ENCODE results near the gene PCCB. TPM values are rescaled to one million over a fixed set of nuclear protein-coding genes. Genes with fewer than 3 reads are reported as not detected.
"Not testable (repeated sequence)": the region's sequence is repeated elsewhere in the genome, so short reads cannot be mapped to it uniquely, and the experiment has no call there.

Gene PCCB
- total RNA-seq, 2 experiments from 2014 or later, result 61.5 to 61.8 TPM

GRCh38 chr3:136267235-136267634 is 17.1 kb downstream of the PCCB start:
- TF ChIP-seq, protein P1, sequence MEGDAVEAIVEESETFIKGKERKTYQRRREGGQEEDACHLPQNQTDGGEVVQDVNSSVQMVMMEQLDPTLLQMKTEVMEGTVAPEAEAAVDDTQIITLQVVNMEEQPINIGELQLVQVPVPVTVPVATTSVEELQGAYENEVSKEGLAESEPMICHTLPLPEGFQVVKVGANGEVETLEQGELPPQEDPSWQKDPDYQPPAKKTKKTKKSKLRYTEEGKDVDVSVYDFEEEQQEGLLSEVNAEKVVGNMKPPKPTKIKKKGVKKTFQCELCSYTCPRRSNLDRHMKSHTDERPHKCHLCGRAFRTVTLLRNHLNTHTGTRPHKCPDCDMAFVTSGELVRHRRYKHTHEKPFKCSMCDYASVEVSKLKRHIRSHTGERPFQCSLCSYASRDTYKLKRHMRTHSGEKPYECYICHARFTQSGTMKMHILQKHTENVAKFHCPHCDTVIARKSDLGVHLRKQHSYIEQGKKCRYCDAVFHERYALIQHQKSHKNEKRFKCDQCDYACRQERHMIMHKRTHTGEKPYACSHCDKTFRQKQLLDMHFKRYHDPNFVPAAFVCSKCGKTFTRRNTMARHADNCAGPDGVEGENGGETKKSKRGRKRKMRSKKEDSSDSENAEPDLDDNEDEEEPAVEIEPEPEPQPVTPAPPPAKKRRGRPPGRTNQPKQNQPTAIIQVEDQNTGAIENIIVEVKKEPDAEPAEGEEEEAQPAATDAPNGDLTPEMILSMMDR (IDR thresholded peaks at IDR 0.05), result no peak
- Mint-ChIP-seq H3K4me1 (ENCODE audit: low read depth) (peaks cover 17% of the 10 kb centered on the region), H3K27ac (no peak overlapping the region), H3K27me3 (no peaks in the 10 kb centered on the region), H3K4me3 (no peak overlapping the region), H3K9me3 (no peaks in the 10 kb centered on the region), H3K36me3 (ENCODE audit: low read depth) (peaks cover 47% of the 10 kb centered on the region)
- ChIA-PET POLR2A (no interaction called here), CTCF (interaction anchor here (1.2 to 1.3 kb wide), 2 partner anchors 15 to 18 kb away, joined by 3 to 4 read pairs; no protein-coding TSS in a partner anchor)
- intact Hi-C loops (cut with micrococcal nuclease), result no loop called here
- no peak for ATAC-seq
- DNase-seq, result no peak

DNA sequence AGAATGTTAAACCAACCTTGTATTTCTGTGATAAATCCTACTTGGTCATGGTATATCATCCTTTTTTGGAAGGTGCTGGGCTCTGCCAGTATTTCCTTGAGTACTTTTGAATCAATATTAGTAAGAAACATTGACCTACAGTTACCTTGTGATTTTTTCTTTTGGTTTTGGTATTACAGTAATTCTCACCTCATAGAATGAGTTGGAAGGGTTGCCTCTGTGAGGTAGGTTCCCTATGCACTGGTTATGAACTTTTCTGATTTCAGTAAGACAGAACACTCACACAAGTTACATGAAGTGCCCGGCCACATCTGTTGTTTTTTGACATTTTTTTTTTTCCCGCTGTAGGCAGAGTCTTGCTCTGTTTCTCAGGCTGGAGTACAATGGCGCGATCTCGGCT is 20.0 kb downstream of the PCCB start:
- H3K9me3 Mint-ChIP-seq, result no peaks in the 10 kb centered on the region
- intact Hi-C loops (cut with micrococcal nuclease), result no loop called here
- CTCF ChIA-PET, result interaction anchor here (0.8 kb wide), 1 partner anchor 12 kb away, joined by 3 read pairs; no protein-coding TSS in a partner anchor
- H3K36me3 Mint-ChIP-seq (ENCODE audit: low read depth), result peaks cover 60% of the 10 kb centered on the region
- no peak for DNase-seq
- no peak overlapping the region for H3K27ac Mint-ChIP-seq
- no peaks in the 10 kb centered on the region for H3K27me3 Mint-ChIP-seq
- peak; percentile 64 for ATAC-seq
- H3K4me1 Mint-ChIP-seq (ENCODE audit: low read depth), result peaks cover 30% of the 10 kb centered on the region
- POLR2A ChIA-PET, result no interaction called here
- TF ChIP-seq, protein P1 (IDR thresholded peaks at IDR 0.05), result no peak
- no peak overlapping the region for H3K4me3 Mint-ChIP-seq

DNA sequence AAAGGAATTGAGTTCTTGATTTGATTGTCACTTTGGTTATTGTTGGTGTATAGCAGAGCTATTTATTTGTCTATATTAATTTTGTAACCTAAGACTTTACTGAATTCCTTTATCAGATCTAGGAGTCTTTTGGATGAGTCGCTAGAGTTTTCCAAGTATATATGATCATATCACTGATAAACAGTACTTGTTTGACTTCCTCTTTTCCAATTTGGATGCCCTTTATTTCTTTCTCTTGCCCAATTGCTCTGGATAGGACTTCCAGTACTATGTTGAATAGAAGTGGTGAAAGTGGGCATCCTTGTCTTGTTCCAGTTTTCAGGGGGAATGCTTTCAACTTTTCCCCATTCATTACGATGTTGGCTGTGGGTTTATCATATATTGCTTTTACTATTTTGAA is 21.5 kb downstream of the PCCB start:
- H3K4me3 Mint-ChIP-seq; H3K27ac Mint-ChIP-seq; H3K27me3 Mint-ChIP-seq; DNase-seq; H3K9me3 Mint-ChIP-seq; CTCF ChIA-PET; ATAC-seq; intact Hi-C loops (cut with micrococcal nuclease): not testable (repeated sequence)
- peaks cover 54% of the 10 kb centered on the region for H3K36me3 Mint-ChIP-seq (ENCODE audit: low read depth)
- POLR2A ChIA-PET, result interaction anchor here (0.6 kb wide), 1 partner anchor 61 kb away, joined by 4 read pairs; no protein-coding TSS in a partner anchor
- peaks cover 30% of the 10 kb centered on the region for H3K4me1 Mint-ChIP-seq (ENCODE audit: low read depth)

GRCh38 chr3:136276049-136276755 is 26.1 kb downstream of the PCCB start:
- TF ChIP-seq, protein P1 (IDR thresholded peaks at IDR 0.05), result no peak
- intact Hi-C loops (cut with micrococcal nuclease), result no loop called here
- H3K4me1 Mint-ChIP-seq (ENCODE audit: low read depth), result peaks cover 20% of the 10 kb centered on the region
- ATAC-seq (no peak), DNase-seq (no peak)
- no peak overlapping the region for H3K4me3 Mint-ChIP-seq
- H3K36me3 Mint-ChIP-seq (ENCODE audit: low read depth), result peaks cover 70% of the 10 kb centered on the region
- peaks cover 21% of the 10 kb centered on the region for H3K9me3 Mint-ChIP-seq
- POLR2A ChIA-PET, result interaction anchor here (0.5 kb wide), 1 partner anchor 74 kb away, joined by 3 read pairs; no protein-coding TSS in a partner anchor
- CTCF ChIA-PET, result no interaction called here
- no peak overlapping the region for H3K27ac Mint-ChIP-seq
- no peaks in the 10 kb centered on the region for H3K27me3 Mint-ChIP-seq

- POLR2A ChIA-PET, result interaction anchor here (0.5 kb wide), 1 partner anchor 73 kb away, joined by 3 read pairs; no protein-coding TSS in a partner anchor
- Mint-ChIP-seq H3K27ac (no peak overlapping the region), H3K4me1 (ENCODE audit: low read depth) (peaks cover 20% of the 10 kb centered on the region), H3K9me3 (peaks cover 25% of the 10 kb centered on the region), H3K27me3 (no peaks in the 10 kb centered on the region), H3K36me3 (ENCODE audit: low read depth) (peaks cover 74% of the 10 kb centered on the region), H3K4me3 (no peak overlapping the region)
- intact Hi-C loops (cut with micrococcal nuclease), result no loop called here
- TF ChIP-seq, protein P1 (IDR thresholded peaks at IDR 0.05), result no peak
- DNase-seq (no peak), ATAC-seq (no peak)
- CTCF ChIA-PET, result no interaction called here
Measured at GRCh38 chr3:136277115-136277514, 27.0 kb downstream of the PCCB start.
